Measurements from ENCODE around the gene ATP6V1G1. TPM values are rescaled to one million over a fixed set of nuclear protein-coding genes. Genes with fewer than 3 reads are reported as not detected.

The ATP6V1G1 gene
- total RNA-seq, 1 donor from 2014 or later: 112 TPM

- intact Hi-C loops (cut with DNase I): no loop called here
- Histone ChIP-seq H3K36me3 (no peaks in the 10 kb centered on the region), H3K27ac (no peak overlapping the region), H3K9me3 (no peaks in the 10 kb centered on the region), H3K4me3 (no peak overlapping the region), H3K27me3 (no peaks in the 10 kb centered on the region), H3K4me1 (no peaks in the 10 kb centered on the region)
- DNase-seq (no peak), ATAC-seq (no peak)
- TF ChIP-seq, protein P1, sequence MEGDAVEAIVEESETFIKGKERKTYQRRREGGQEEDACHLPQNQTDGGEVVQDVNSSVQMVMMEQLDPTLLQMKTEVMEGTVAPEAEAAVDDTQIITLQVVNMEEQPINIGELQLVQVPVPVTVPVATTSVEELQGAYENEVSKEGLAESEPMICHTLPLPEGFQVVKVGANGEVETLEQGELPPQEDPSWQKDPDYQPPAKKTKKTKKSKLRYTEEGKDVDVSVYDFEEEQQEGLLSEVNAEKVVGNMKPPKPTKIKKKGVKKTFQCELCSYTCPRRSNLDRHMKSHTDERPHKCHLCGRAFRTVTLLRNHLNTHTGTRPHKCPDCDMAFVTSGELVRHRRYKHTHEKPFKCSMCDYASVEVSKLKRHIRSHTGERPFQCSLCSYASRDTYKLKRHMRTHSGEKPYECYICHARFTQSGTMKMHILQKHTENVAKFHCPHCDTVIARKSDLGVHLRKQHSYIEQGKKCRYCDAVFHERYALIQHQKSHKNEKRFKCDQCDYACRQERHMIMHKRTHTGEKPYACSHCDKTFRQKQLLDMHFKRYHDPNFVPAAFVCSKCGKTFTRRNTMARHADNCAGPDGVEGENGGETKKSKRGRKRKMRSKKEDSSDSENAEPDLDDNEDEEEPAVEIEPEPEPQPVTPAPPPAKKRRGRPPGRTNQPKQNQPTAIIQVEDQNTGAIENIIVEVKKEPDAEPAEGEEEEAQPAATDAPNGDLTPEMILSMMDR (IDR thresholded peaks at IDR 0.05): no peak
These were observed 4.0 kb upstream of the ATP6V1G1 start for GRCh38 chr9:114583371-114584155.

- TF ChIP-seq, protein P1 (IDR thresholded peaks at IDR 0.05): no peak
- Histone ChIP-seq H3K4me1 (peaks cover 43% of the 10 kb centered on the region), H3K36me3 (peaks cover 9% of the 10 kb centered on the region), H3K27me3 (no peaks in the 10 kb centered on the region), H3K27ac (peak overlapping the region; percentile 86), H3K4me3 (peak overlapping the region; percentile 96), H3K9me3 (no peaks in the 10 kb centered on the region)
- intact Hi-C loops (cut with DNase I): no loop called here
- no peak for DNase-seq
- peak; percentile 2 for ATAC-seq
These were observed 641 bp downstream of the ATP6V1G1 start for GRCh38 chr9:114588210-114588609.

- no peak overlapping the region for H3K27ac ChIP-seq
- no peaks in the 10 kb centered on the region for H3K9me3 ChIP-seq
- intact Hi-C loops (cut with DNase I): no loop called here
- DNase-seq (no peak), ATAC-seq (peak; percentile 0)
- H3K36me3 ChIP-seq: peaks cover 16% of the 10 kb centered on the region
- TF ChIP-seq, protein P1 (IDR thresholded peaks at IDR 0.05): no peak
- peaks cover 44% of the 10 kb centered on the region for H3K4me1 ChIP-seq
- no peaks in the 10 kb centered on the region for H3K27me3 ChIP-seq
- H3K4me3 ChIP-seq: peak overlapping the region; percentile 96
These were observed 1.3 kb downstream of the ATP6V1G1 start for GRCh38 chr9:114588651-114589526.

GRCh38 chr9:114590328-114590727 is 2.8 kb downstream of the ATP6V1G1 start:
- Histone ChIP-seq H3K27me3 (no peaks in the 10 kb centered on the region), H3K9me3 (no peaks in the 10 kb centered on the region), H3K36me3 (peaks cover 30% of the 10 kb centered on the region), H3K4me3 (no peak overlapping the region), H3K27ac (no peak overlapping the region), H3K4me1 (peaks cover 44% of the 10 kb centered on the region)
- DNase-seq: no peak
- intact Hi-C loops (cut with DNase I): no loop called here
- TF ChIP-seq, protein P1 (IDR thresholded peaks at IDR 0.05): no peak
- ATAC-seq: no peak

DNA sequence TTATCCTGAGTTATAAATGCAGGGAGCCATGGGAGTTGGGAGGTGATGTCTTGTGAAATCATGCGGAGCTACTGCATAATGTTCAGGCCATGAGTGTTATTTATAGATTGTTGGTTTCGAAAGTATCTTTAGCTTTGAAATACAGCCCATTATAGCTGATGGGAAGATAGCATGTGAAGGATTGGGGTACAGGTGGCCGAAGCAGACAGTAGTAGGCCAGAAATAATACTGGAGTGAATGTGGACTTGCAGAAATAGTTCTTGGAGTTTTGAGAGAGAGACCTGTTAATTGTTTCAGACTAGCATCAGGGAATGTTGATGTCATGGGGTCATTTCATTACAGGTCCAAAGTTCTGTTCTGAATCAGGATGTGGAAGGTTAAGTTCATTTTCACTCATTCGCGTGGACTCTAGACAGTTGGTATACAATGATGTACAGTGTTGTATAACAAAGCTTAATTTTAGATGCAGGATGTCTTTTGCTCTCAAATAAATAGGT is 3.8 kb downstream of the ATP6V1G1 start:
- no peak overlapping the region for H3K27ac ChIP-seq
- H3K4me1 ChIP-seq: peaks cover 44% of the 10 kb centered on the region
- DNase-seq (no peak), ATAC-seq (no peak)
- intact Hi-C loops (cut with DNase I): no loop called here
- TF ChIP-seq, protein P1 (IDR thresholded peaks at IDR 0.05): no peak
- H3K4me3 ChIP-seq: peak overlapping the region; percentile 9
- H3K9me3 ChIP-seq: no peaks in the 10 kb centered on the region
- H3K36me3 ChIP-seq: peaks cover 40% of the 10 kb centered on the region
- H3K27me3 ChIP-seq: no peaks in the 10 kb centered on the region

Data from upper lobe of right lung (tissue), 1 donor.